Right lobe of liver (tissue), 6 donors: ENCODE measurements around the gene RSRC1. TPM values are rescaled to one million over a fixed set of nuclear protein-coding genes. Genes with fewer than 3 reads are reported as not detected.

Experiments used
- ATAC-seq, 4 donors: fragments of 200-7000 bp; cut with Tn5 transposase; one replicate each; pipeline ENCODE4 v1.9.1; 2020; ENCODE audit warnings: mild to moderate bottlenecking in 4 of 4, moderate library complexity in 4 of 4
- DNase-seq, 3 donors: peaks; one replicate each; pipeline ENCODE4 v3.0.0-alpha.2; 2020
- H3K27ac ChIP-seq, 3 donors: fragments of 200-600 bp; one replicate each; pipeline ENCODE4 v1.8.0; 2022
- H3K27me3 ChIP-seq, 2 donors: fragments of 200-600 bp; one replicate each; pipeline ENCODE4 v1.8.0; 2022
- H3K36me3 ChIP-seq, 4 donors: fragments of 200-600 bp; sonication (generic) in 1 of 4; one replicate each; pipeline versions ENCODE4 v1.5.1 to v1.8.0; 2017 to 2022; ENCODE audit warnings: control low read depth in 1 of 4
- H3K4me1 ChIP-seq, 4 donors: fragments of 200-600 bp; sonication (generic) in 1 of 4; one replicate each; pipeline versions ENCODE4 v1.5.1 to v1.8.0; 2017 to 2022; ENCODE audit warnings: control low read depth in 1 of 4
- H3K4me3 ChIP-seq, 3 donors: fragments of 200-600 bp; one replicate each; pipeline ENCODE4 v1.8.0; 2022
- H3K9me3 ChIP-seq, 4 donors: fragments of 200-600 bp; sonication (generic) in 1 of 4; one replicate each; pipeline versions ENCODE4 v1.5.1 to v1.8.0; 2017 to 2022; ENCODE audit warnings: control low read depth in 1 of 4
- CTCF ChIP-seq, 4 donors: fragments of 200-600 bp in 3 of 4; fragments of 450-650 bp in 1 of 4; IDR thresholded peaks; one replicate each; pipeline versions ENCODE4 v1.5.1 to v1.8.0; 2016 to 2022; ENCODE audit warnings: antibody characterized with exemption in 4 of 4, mild to moderate bottlenecking in 2 of 4
- POLR2A ChIP-seq: fragments of 450-650 bp; IDR thresholded peaks from one replicate; pipeline ENCODE4 v1.6.1; 2017; ENCODE audit warnings: antibody characterized with exemption, mild to moderate bottlenecking
- WGBS: methylation state at CpG from one replicate; pipeline ENCODE4 v1.1.6; 2018; ENCODE audit warnings: low coverage, low lambda C conversion rate; ENCODE audit not compliant: insufficient coverage; ENCODE audit errors: missing lambda C conversion rate; 5-methylcytosine and 5-hydroxymethylcytosine counted together
- intact Hi-C, 2 donors: fragments of 100-400 bp; cut with DNase I; formaldehyde crosslinking; loops; one replicate each; pipeline versions ENCODE4 v1.11.2 to v1.14.1; 2022
- total RNA-seq, 6 experiments: library from RNA; depleted of rRNA in 2 of 6; stranded (reverse); fragments of >200 nt in 2 of 6; fragmentation: NEBNext Ultra II Directional in 3 of 6; extraction: Animal tissue kit (Norgen Biotek cat#: 25700) in 3 of 6; gene quantifications; one replicate each; pipeline versions ENCODE4 v1.1.0 to v1.2.4, GENCODE V29; 2016 to 2023
- donor health status: DM: no; HTN: yes; CAD: no.
- donor health status: DM: no; HTN: no; CAD: no.
- donor health status: DM: no; HTN: no; CAD: no.
- donor health status: DM: no; HTN: yes; CAD: no.
- donor health status: DM: no; HTN: yes; CAD: no.

Gene RSRC1
- total RNA-seq, 6 experiments from 2014 or later: 10.8 to 22.1 (median 11.7) TPM

DNA sequence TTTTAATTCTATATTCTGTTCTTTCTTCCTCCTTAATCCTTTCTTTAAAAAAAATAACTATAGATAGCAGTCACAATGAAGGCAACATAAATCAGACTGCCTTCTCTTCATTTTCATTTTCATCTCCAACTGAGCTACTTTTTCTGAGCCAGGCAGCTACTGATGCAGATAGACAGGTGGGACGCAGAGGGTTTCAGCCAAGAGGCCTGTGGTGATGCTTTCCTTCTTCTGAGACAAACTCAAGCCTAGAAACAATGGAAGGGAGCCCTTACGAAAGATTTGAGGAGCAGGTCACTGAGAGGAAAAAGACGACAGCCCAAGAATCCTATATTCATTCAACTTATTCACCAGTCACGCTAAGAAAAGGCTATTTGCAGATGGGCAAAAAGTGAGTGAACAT, 241.1 kb downstream of the RSRC1 start:
- Histone ChIP-seq H3K4me3 (no peak overlapping the region), H3K27me3 (no peaks in the 10 kb centered on the region), H3K9me3 (no peaks in the 10 kb centered on the region), H3K4me1 (no peaks in the 10 kb centered on the region), H3K36me3 (no peaks in the 10 kb centered on the region), H3K27ac (no peak overlapping the region)
- 86% methylated on average over 4 of the region's 4 CpGs for WGBS
- ATAC-seq (no peak), DNase-seq (no peak)
- no peak for TF ChIP-seq CTCF (IDR thresholded peaks at IDR 0.05)
- TF ChIP-seq POLR2A: no peak
- intact Hi-C loops: no loop called here

- Histone ChIP-seq H3K4me1 (no peaks in the 10 kb centered on the region), H3K9me3 (no peaks in the 10 kb centered on the region), H3K4me3 (no peak overlapping the region), H3K27me3 (no peaks in the 10 kb centered on the region), H3K36me3 (no peaks in the 10 kb centered on the region), H3K27ac (no peak overlapping the region)
- intact Hi-C loops: no loop called here
- TF ChIP-seq CTCF (IDR thresholded peaks at IDR 0.05) (no peak), POLR2A (no peak)
- WGBS: 68% methylated on average over 4 of the region's 4 CpGs
- ATAC-seq: peak in 2 of 4 donors; percentile 28 to 42
- DNase-seq: no peak
These were observed 242.7 kb downstream of the RSRC1 start for GRCh38 chr3:158352551-158352950.

DNA sequence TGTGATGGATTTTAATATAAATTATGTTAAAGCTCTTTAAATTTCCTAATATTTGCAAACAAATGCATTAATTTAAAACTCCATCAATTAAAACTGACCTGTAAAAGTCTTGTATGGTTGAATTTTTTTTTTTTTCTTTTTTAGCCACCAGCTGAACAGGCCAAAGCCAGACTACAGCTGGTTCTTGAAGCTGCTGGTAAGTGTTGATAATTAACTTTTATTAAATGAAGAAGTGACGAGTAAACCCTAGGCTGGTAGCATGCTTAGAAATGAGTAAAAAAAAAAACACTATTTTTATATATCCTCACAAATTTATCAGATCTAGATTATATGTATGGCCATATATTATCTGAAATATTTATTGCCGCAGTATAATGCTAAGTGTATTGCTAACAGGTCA, 244.8 kb downstream of the RSRC1 start:
- no peak overlapping the region for H3K4me3 ChIP-seq
- no peaks in the 10 kb centered on the region for H3K36me3 ChIP-seq
- WGBS: 91% methylated on average over 2 of the region's 2 CpGs
- intact Hi-C loops: no loop called here
- H3K27ac ChIP-seq: no peak overlapping the region
- no peaks in the 10 kb centered on the region for H3K4me1 ChIP-seq
- DNase-seq (no peak), ATAC-seq (no peak)
- H3K9me3 ChIP-seq: no peaks in the 10 kb centered on the region
- no peaks in the 10 kb centered on the region for H3K27me3 ChIP-seq
- TF ChIP-seq POLR2A (no peak), CTCF (IDR thresholded peaks at IDR 0.05) (no peak)

- ATAC-seq: no peak
These were observed 246.0 kb downstream of the RSRC1 start for GRCh38 chr3:158355623-158356588.

More at GRCh38 chr3:158355623-158356588, 246.0 kb downstream of the RSRC1 start:
- Histone ChIP-seq H3K27me3 (no peaks in the 10 kb centered on the region), H3K27ac (no peak overlapping the region), H3K36me3 (no peaks in the 10 kb centered on the region), H3K4me1 (no peaks in the 10 kb centered on the region), H3K4me3 (no peak overlapping the region), H3K9me3 (no peaks in the 10 kb centered on the region)
- intact Hi-C loops: no loop called here
- WGBS: 88% methylated on average over 4 of the region's 4 CpGs
- TF ChIP-seq POLR2A (no peak), CTCF (IDR thresholded peaks at IDR 0.05) (no peak)
- no peak for DNase-seq
